GM23248 (cell line): ENCODE data around the gene DOCK9.

ENCODE experiments used
- EZH2 ChIP-seq: fragments of 200-600 bp; sonication (generic); IDR thresholded peaks from 2 replicates; pipeline ENCODE4 v1.6.1; 2018; ENCODE audit warnings: antibody characterized with exemption, mild to moderate bottlenecking; ENCODE audit not compliant: insufficient read depth, poor library complexity, severe bottlenecking
- EZH2phosphoT487 ChIP-seq: fragments of 200-600 bp; sonication (generic); IDR thresholded peaks from 2 replicates; pipeline ENCODE4 v1.6.1; 2018; ENCODE audit warnings: antibody characterized with exemption, moderate library complexity, mild to moderate bottlenecking, low read depth; ENCODE audit not compliant: insufficient read depth

DNA sequence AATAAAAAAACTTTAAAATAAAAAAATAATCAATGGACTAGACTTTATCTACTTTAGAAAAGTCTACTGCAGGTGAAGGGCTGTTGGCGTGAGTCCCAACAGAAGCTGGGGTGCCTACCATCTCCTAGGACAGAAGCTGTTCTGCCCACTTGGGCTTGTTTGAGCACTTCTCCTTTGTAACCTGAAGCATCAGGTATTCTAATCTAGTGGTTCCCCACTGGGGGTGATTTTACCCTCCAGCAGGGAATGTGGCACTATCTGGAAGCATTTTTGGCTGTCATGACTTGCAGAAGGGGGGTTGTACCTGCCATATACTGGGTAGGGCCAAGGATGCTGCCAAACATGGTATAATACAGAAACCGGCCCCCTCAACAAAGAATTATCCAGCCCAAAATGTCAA lies 16.2 kb upstream of the DOCK9 start:
- TF ChIP-seq EZH2 (no peak), EZH2phosphoT487 (no peak)
